Esophagus mucosa (tissue), 1 donor: Measurements from ENCODE around the gene POU3F2. TPM values are rescaled to one million over a fixed set of nuclear protein-coding genes. Genes with fewer than 3 reads are reported as not detected.
A peak's percentile ranks its signal among the peaks of the same experiment; 100 is the strongest.

Experiments used
- ATAC-seq: fragments of 200-7000 bp; cut with Tn5 transposase; one replicate; pipeline ENCODE4 v1.9.1; 2020
- total RNA-seq: library from RNA; stranded (reverse); gene quantifications from one replicate; pipeline ENCODE4 v1.2.4, GENCODE V29; 2023
- donor health status: DM: yes; HTN: yes; CAD: no.

Gene POU3F2
- total RNA-seq, 1 donor from 2014 or later: not detected

GRCh38 chr6:98844244-98845210 lies 10.2 kb downstream of the POU3F2 start:
- ATAC-seq: no peak

GRCh38 chr6:98845211-98846020 lies 11.0 kb downstream of the POU3F2 start:
- ATAC-seq: peak; percentile 86

GRCh38 chr6:98846021-98846380 lies 11.6 kb downstream of the POU3F2 start:
- no peak for ATAC-seq

- ATAC-seq: no peak
These were observed 13.0 kb downstream of the POU3F2 start for GRCh38 chr6:98847416-98847778.

GRCh38 chr6:98847779-98848538 lies 13.6 kb downstream of the POU3F2 start:
- ATAC-seq: peak; percentile 22

GRCh38 chr6:98848539-98849242 lies 14.3 kb downstream of the POU3F2 start:
- ATAC-seq: no peak

GRCh38 chr6:98864497-98864896 lies 30.1 kb downstream of the POU3F2 start:
- no peak for ATAC-seq

GRCh38 chr6:98871057-98871456 lies 36.7 kb downstream of the POU3F2 start:
- no peak for ATAC-seq

- no peak for ATAC-seq
These were observed 37.4 kb downstream of the POU3F2 start for GRCh38 chr6:98871821-98872220.

GRCh38 chr6:98875375-98875774 lies 41.0 kb downstream of the POU3F2 start:
- no peak for ATAC-seq

GRCh38 chr6:98877250-98877649 lies 42.9 kb downstream of the POU3F2 start:
- ATAC-seq: no peak

GRCh38 chr6:98880486-98880885 lies 46.1 kb downstream of the POU3F2 start:
- ATAC-seq: no peak

GRCh38 chr6:98885330-98885729 lies 51.0 kb downstream of the POU3F2 start:
- ATAC-seq: no peak

- no peak for ATAC-seq
These were observed 53.3 kb downstream of the POU3F2 start for GRCh38 chr6:98887650-98888049.

Other genes starting within 250 kb of the POU3F2 start
- gene FBXL4, start 113.4 kb downstream of the POU3F2 start, total RNA-seq: 6.9 TPM